Progenitor cell of endocrine pancreas (in vitro differentiated cells): Measurements from ENCODE around the gene RAP1GAP. TPM values are rescaled to one million over a fixed set of nuclear protein-coding genes. Genes with fewer than 3 reads are reported as not detected.

Experiments
- DNase-seq: peaks from one replicate; pipeline ENCODE4 v3.0.0; 2021; ENCODE audit warnings: low spot score; ENCODE audit not compliant: unreplicated experiment
- H3K27ac Mint-ChIP-seq: 2 replicates; pipeline ENCODE4 v1.8.0; 2021; ENCODE audit warnings: mild to moderate bottlenecking, moderate library complexity, mixed read lengths
- H3K27me3 Mint-ChIP-seq: 2 replicates; pipeline ENCODE4 v1.8.0; 2021; ENCODE audit warnings: mixed read lengths
- H3K36me3 Mint-ChIP-seq: 2 replicates; pipeline ENCODE4 v1.8.0; 2022; ENCODE audit warnings: mixed read lengths; ENCODE audit not compliant: insufficient read depth
- H3K4me1 Mint-ChIP-seq: 2 replicates; pipeline ENCODE4 v1.8.0; 2021; ENCODE audit warnings: low read depth, mixed read lengths
- H3K4me3 Mint-ChIP-seq: 2 replicates; pipeline ENCODE4 v1.8.0; 2021; ENCODE audit warnings: low read depth, mild to moderate bottlenecking, moderate library complexity, mixed read lengths
- H3K9me3 Mint-ChIP-seq: 2 replicates; pipeline ENCODE4 v1.8.0; 2021; ENCODE audit warnings: low read depth, mixed read lengths
- total RNA-seq: library from RNA; stranded (reverse); gene quantifications from 2 replicates; pipeline ENCODE4 v1.2.1, GENCODE V29; 2021
- TF ChIP-seq, protein P1 (sequence below): fragments of 200-600 bp; sonication (generic); IDR thresholded peaks from one replicate; pipeline ENCODE4 v1.5.0; 2021; ENCODE audit warnings: antibody characterized with exemption, mild to moderate bottlenecking; ENCODE audit not compliant: unreplicated experiment

The RAP1GAP gene
- total RNA-seq, 1 donor from 2014 or later: 15.3 TPM

DNA sequence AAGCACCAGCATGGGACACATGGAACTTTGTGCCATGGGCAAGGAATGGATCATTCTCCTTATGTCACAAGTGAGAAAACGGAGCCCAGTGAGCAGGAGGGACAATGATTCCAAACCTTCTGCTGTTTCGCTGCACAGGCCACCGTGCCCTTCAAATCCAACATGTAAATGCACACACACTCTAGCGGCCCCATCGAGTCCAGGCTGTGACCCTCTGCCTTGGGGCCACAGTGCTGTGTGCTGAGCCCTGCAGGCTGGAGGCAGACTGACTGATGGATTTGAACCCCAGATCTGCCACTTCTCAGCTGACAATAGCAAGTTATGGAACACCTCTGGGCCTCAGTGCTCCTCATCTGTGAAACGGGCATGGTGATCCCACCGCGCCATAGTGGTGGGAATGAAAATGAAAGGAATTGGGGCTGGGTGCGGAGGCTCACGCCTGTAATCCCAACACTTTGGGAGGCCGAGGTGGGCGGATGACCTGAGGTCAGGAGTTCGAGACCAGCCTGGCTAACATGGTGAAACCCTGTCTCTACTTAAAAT lies 96.4 kb downstream of the RAP1GAP start:
- TF ChIP-seq, protein P1, sequence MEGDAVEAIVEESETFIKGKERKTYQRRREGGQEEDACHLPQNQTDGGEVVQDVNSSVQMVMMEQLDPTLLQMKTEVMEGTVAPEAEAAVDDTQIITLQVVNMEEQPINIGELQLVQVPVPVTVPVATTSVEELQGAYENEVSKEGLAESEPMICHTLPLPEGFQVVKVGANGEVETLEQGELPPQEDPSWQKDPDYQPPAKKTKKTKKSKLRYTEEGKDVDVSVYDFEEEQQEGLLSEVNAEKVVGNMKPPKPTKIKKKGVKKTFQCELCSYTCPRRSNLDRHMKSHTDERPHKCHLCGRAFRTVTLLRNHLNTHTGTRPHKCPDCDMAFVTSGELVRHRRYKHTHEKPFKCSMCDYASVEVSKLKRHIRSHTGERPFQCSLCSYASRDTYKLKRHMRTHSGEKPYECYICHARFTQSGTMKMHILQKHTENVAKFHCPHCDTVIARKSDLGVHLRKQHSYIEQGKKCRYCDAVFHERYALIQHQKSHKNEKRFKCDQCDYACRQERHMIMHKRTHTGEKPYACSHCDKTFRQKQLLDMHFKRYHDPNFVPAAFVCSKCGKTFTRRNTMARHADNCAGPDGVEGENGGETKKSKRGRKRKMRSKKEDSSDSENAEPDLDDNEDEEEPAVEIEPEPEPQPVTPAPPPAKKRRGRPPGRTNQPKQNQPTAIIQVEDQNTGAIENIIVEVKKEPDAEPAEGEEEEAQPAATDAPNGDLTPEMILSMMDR: no peak
- Mint-ChIP-seq H3K4me3 (no peak overlapping the region), H3K27ac (no peak overlapping the region), H3K9me3 (no peaks in the 10 kb centered on the region), H3K36me3 (no peaks in the 10 kb centered on the region), H3K27me3 (no peaks in the 10 kb centered on the region), H3K4me1 (no peaks in the 10 kb centered on the region)
- no peak for DNase-seq

DNA sequence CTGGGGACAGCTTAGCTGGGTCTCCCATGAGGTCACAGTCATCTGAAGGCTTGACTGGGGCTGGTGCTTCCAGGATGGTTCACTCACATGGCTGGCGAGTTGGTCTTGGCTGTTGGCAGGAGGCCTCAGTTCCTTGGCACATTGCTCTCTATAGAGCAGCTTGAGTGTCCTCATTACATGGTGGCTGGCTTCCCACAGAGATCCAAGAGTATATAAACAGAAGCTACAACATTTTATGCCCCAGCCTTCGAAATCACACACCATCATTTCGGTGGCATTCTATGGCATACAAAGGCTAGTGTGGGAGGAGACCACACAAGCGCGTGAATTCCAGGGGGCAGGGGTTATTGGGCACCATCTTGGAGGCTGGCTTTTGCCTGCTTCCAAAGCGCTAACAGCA lies 96.9 kb downstream of the RAP1GAP start:
- H3K27ac Mint-ChIP-seq: no peak overlapping the region
- no peaks in the 10 kb centered on the region for H3K27me3 Mint-ChIP-seq
- no peak overlapping the region for H3K4me3 Mint-ChIP-seq

DNA sequence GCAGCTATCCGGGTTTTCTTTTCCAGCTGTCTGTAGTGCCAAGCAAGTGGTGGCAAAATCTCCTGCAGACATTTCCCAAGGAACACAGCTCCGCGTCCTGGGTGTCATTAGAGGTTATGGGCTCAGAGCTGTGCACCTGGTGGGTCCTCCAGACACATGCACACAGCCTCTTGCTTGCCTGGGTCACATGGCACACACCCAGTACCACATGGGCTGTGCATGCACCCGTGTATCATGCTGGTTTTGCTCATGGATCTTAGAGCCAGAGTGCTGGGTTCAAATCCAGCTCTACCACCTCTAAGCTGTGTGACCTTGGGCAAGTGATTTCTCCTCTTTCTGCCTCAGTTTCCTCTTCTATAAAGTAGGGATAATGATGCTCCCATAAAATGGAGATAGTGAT lies 98.3 kb downstream of the RAP1GAP start:
- no peak overlapping the region for H3K4me3 Mint-ChIP-seq
- H3K9me3 Mint-ChIP-seq: no peaks in the 10 kb centered on the region
- no peaks in the 10 kb centered on the region for H3K4me1 Mint-ChIP-seq
- TF ChIP-seq, protein P1: no peak
- no peak overlapping the region for H3K27ac Mint-ChIP-seq
- H3K27me3 Mint-ChIP-seq: no peaks in the 10 kb centered on the region
- DNase-seq: no peak
- H3K36me3 Mint-ChIP-seq: no peaks in the 10 kb centered on the region

More for the DNA sequence above, 96.9 kb downstream of the RAP1GAP start:
- Mint-ChIP-seq H3K36me3 (no peaks in the 10 kb centered on the region), H3K9me3 (no peaks in the 10 kb centered on the region), H3K4me1 (no peaks in the 10 kb centered on the region)
- no peak for DNase-seq
- TF ChIP-seq, protein P1: no peak

DNA sequence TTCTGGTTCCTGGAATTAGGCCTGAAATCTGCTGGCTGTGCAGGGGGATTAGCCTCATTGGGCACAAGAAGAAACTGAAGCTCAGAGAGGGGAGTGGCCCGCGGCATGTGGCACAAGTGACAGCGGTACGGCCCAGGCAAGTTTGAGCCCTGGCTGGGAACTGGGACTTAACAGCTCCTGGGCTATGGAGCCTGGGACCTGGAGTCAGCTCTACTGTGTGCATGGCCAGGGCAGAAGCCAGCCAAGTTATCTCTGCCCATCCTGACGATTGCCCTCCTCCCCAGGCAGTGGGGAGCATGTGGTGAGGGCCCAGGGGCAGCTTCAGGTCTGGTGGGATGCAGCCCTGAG lies 98.7 kb downstream of the RAP1GAP start:
- TF ChIP-seq, protein P1: no peak
- H3K9me3 Mint-ChIP-seq: no peaks in the 10 kb centered on the region
- no peak overlapping the region for H3K4me3 Mint-ChIP-seq
- H3K27ac Mint-ChIP-seq: no peak overlapping the region
- H3K27me3 Mint-ChIP-seq: no peaks in the 10 kb centered on the region
- H3K36me3 Mint-ChIP-seq: no peaks in the 10 kb centered on the region
- H3K4me1 Mint-ChIP-seq: no peaks in the 10 kb centered on the region
- DNase-seq: no peak

DNA sequence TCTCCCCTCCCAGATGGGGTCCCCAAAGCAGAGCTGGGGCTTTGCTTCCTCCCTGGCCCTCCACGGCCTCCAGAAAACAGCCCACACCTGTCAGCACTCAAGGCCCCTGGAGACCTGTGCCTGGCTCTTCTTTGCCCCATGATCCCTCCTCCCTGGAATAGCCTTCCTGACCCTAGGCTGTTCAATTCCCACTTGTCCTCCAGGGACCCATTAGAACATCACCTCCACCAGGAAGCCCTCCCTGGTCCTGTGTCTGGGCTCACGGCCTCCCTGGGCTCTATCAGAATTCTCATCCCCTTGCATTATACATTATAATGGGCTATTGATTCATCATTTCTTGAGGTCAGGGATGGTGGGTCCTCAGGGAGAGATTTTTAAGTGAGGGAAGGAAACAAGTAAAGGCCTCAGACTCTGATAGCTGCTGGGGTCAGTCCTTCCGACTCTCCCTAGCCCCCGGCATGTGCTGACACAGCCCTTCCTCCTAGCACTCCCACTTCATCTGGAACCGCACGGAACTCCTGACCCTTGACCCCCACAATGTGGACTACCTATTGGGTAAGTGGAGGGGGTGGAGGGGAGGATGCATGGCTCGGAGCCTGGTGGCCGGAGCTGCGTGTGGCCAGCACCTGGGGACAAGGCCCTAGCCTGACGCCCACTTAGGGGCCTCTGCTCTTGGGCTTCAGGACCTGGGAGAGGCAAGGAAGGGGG lies 99.2 kb downstream of the RAP1GAP start:
- no peak for DNase-seq
- TF ChIP-seq, protein P1: no peak
- H3K4me1 Mint-ChIP-seq: no peaks in the 10 kb centered on the region
- H3K27ac Mint-ChIP-seq: no peak overlapping the region
- H3K9me3 Mint-ChIP-seq: no peaks in the 10 kb centered on the region
- no peak overlapping the region for H3K4me3 Mint-ChIP-seq
- H3K36me3 Mint-ChIP-seq: no peaks in the 10 kb centered on the region
- H3K27me3 Mint-ChIP-seq: no peaks in the 10 kb centered on the region
